ENCODE data around the gene ADD1. TPM values are rescaled to one million over a fixed set of nuclear protein-coding genes. Genes with fewer than 3 reads are reported as not detected.
A peak's percentile ranks its signal among the peaks of the same experiment; 100 is the strongest.

ADD1 gene
- total RNA-seq, 1 donor from 2014 or later, result 131 TPM

GRCh38 chr4:2818351-2818939, 25.2 kb upstream of the ADD1 start:
- Histone ChIP-seq H3K9me3 (ENCODE audit: low read depth) (peaks cover 3% of the 10 kb centered on the region), H3K9ac (peak overlapping the region; percentile 62), H3F3A (ENCODE audit: low read depth) (peaks cover 12% of the 10 kb centered on the region), H3K79me2 (ENCODE audit: low read depth) (peaks cover 22% of the 10 kb centered on the region), H4K20me1 (ENCODE audit: low read depth) (no peaks in the 10 kb centered on the region), H3K4me3 (peak overlapping the region; percentile 74), H3K36me3 (no peaks in the 10 kb centered on the region), H3K4me1 (no peaks in the 10 kb centered on the region), H3K27me3 (peaks cover 14% of the 10 kb centered on the region), H3K27ac (no peak overlapping the region), H3K4me2 (peak overlapping the region; percentile 92), H2AFZ (replicated peaks) (peak overlapping the region; percentile 86)
- Mint-ChIP-seq H3K4me1 (peaks cover 15% of the 10 kb centered on the region), H3K9me3 (peaks cover 13% of the 10 kb centered on the region), H3K27ac (no peak overlapping the region), H3K36me3 (no peaks in the 10 kb centered on the region), H3K4me3 (peak overlapping the region; percentile 85), H3K27me3 (ENCODE audit: insufficient read depth, low read depth) (peaks cover 6% of the 10 kb centered on the region)
- TF ChIP-seq EZH2 (IDR thresholded peaks at IDR 0.05), result no peak
- no peak for TF ChIP-seq EZH2phosphoT487 (IDR thresholded peaks at IDR 0.05)
- no peak for TF ChIP-seq CTCF (IDR thresholded peaks at IDR 0.05)
- DNase-seq (ENCODE audit: low spot score), result peak; percentile 60

- H3F3A ChIP-seq (ENCODE audit: low read depth), result peaks cover 12% of the 10 kb centered on the region
- no peak overlapping the region for H3K9ac ChIP-seq
- H3K36me3 ChIP-seq, result no peaks in the 10 kb centered on the region
- H3K36me3 Mint-ChIP-seq, result no peaks in the 10 kb centered on the region
- H2AFZ ChIP-seq (replicated peaks), result no peak overlapping the region
- H3K27me3 Mint-ChIP-seq (ENCODE audit: insufficient read depth, low read depth), result peaks cover 3% of the 10 kb centered on the region
- TF ChIP-seq CTCF (IDR thresholded peaks at IDR 0.05), result no peak
- no peak for TF ChIP-seq EZH2phosphoT487 (IDR thresholded peaks at IDR 0.05)
- no peak for TF ChIP-seq EZH2 (IDR thresholded peaks at IDR 0.05)
- H3K79me2 ChIP-seq (ENCODE audit: low read depth), result peaks cover 22% of the 10 kb centered on the region
- peak overlapping the region; percentile 92 for H3K4me2 ChIP-seq
- no peaks in the 10 kb centered on the region for H3K4me1 ChIP-seq
- peaks cover 13% of the 10 kb centered on the region for H3K9me3 Mint-ChIP-seq
- H3K27ac Mint-ChIP-seq, result peak overlapping the region; percentile 10
- H3K9me3 ChIP-seq (ENCODE audit: low read depth), result peaks cover 3% of the 10 kb centered on the region
- peak overlapping the region; percentile 74 for H3K4me3 ChIP-seq
- H3K27ac ChIP-seq, result no peak overlapping the region
- H3K27me3 ChIP-seq, result peaks cover 14% of the 10 kb centered on the region
- H4K20me1 ChIP-seq (ENCODE audit: low read depth), result no peaks in the 10 kb centered on the region
- DNase-seq (ENCODE audit: low spot score), result no peak
- peaks cover 12% of the 10 kb centered on the region for H3K4me1 Mint-ChIP-seq
- H3K4me3 Mint-ChIP-seq, result peak overlapping the region; percentile 85
These were observed 24.1 kb upstream of the ADD1 start for GRCh38 chr4:2819244-2820215.

GRCh38 chr4:2820216-2820982, 23.2 kb upstream of the ADD1 start:
- H3K4me3 Mint-ChIP-seq, result peak overlapping the region; percentile 52
- no peak overlapping the region for H3K4me3 ChIP-seq
- H3K9me3 Mint-ChIP-seq, result peaks cover 13% of the 10 kb centered on the region

More at GRCh38 chr4:2820216-2820982, 23.2 kb upstream of the ADD1 start:
- no peak overlapping the region for H2AFZ ChIP-seq (replicated peaks)
- TF ChIP-seq EZH2phosphoT487 (IDR thresholded peaks at IDR 0.05) (no peak), EZH2 (IDR thresholded peaks at IDR 0.05) (no peak), CTCF (IDR thresholded peaks at IDR 0.05) (no peak)
- no peaks in the 10 kb centered on the region for H3K4me1 ChIP-seq
- peaks cover 3% of the 10 kb centered on the region for H3K9me3 ChIP-seq (ENCODE audit: low read depth)
- no peak overlapping the region for H3K9ac ChIP-seq
- no peaks in the 10 kb centered on the region for H3K36me3 ChIP-seq
- H3F3A ChIP-seq (ENCODE audit: low read depth), result peaks cover 12% of the 10 kb centered on the region
- H4K20me1 ChIP-seq (ENCODE audit: low read depth), result no peaks in the 10 kb centered on the region
- Mint-ChIP-seq H3K27me3 (ENCODE audit: insufficient read depth, low read depth) (peaks cover 3% of the 10 kb centered on the region), H3K27ac (no peak overlapping the region), H3K4me1 (peaks cover 12% of the 10 kb centered on the region), H3K36me3 (peaks cover 3% of the 10 kb centered on the region)
- peak overlapping the region; percentile 10 for H3K4me2 ChIP-seq
- H3K79me2 ChIP-seq (ENCODE audit: low read depth), result peaks cover 22% of the 10 kb centered on the region
- H3K27me3 ChIP-seq, result peaks cover 14% of the 10 kb centered on the region
- H3K27ac ChIP-seq, result no peak overlapping the region
- no peak for DNase-seq (ENCODE audit: low spot score)

Measured in neural progenitor cell (in vitro differentiated cells).